HEK293 (cell line): ENCODE data around the gene RIMKLB.

Experiments used
- CTCF ChIA-PET: fragments of 350-600 bp; formaldehyde crosslinking; extraction: SDS; loops from one replicate; lab custom pipeline; 2021; ENCODE audit warnings: antibody characterized with exemption; lab: Yijun Ruan, JAX
- POLR2A ChIA-PET: fragments of 300-600 bp; formaldehyde crosslinking; extraction: SDS; loops from one replicate; lab custom pipeline; 2020; ENCODE audit warnings: antibody characterized with exemption, inconsistent platforms; lab: Yijun Ruan, JAX
- H3K27ac ChIP-seq: fragments of 200-500 bp; sonication (Bioruptor generic); 2 replicates; pipeline ENCODE4 v1.5.1; 2014; ENCODE audit warnings: low read depth, low read length, control low read depth, inconsistent platforms; ENCODE audit errors: extremely low read depth
- H3K36me3 ChIP-seq, 2 experiments: fragments of 200-500 bp in 1 of 2; sonication (Bioruptor generic) in 1 of 2; 1 replicate in 1 of 2; 2 replicates in 1 of 2; pipeline ENCODE4 v1.5.1; 2014 to 2017; ENCODE audit warnings: inconsistent platforms in 2 of 2, low read length in 2 of 2; ENCODE audit not compliant: control insufficient read depth in 2 of 2, insufficient read depth in 1 of 2
- H3K4me1 ChIP-seq: fragments of 200-500 bp; sonication (Bioruptor generic); 2 replicates; pipeline ENCODE4 v1.5.1; 2014; ENCODE audit warnings: mild to moderate bottlenecking, low read length, inconsistent platforms; ENCODE audit not compliant: control insufficient read depth, insufficient read depth
- H3K4me3 ChIP-seq: 2 replicates; pipeline ENCODE4 v1.5.1; 2011; ENCODE audit warnings: low read depth, mild to moderate bottlenecking, control low read depth, low read length, moderate library complexity
- H3K9me3 ChIP-seq: fragments of 200-500 bp; sonication (Bioruptor generic); 2 replicates; pipeline ENCODE4 v1.5.1; 2014; ENCODE audit warnings: low read depth, low read length, inconsistent platforms; ENCODE audit not compliant: control insufficient read depth, insufficient read depth
- GFI1B ChIP-seq: fragments of 450-650 bp; formaldehyde crosslinking; IDR thresholded peaks from 2 replicates; pipeline ENCODE4 v1.5.1; 2016; ENCODE audit warnings: missing biosample characterization, missing genetic modification characterization
- HOXA7 ChIP-seq: sonication (generic); formaldehyde crosslinking; IDR thresholded peaks from 2 replicates; pipeline ENCODE4 v1.8.1; 2022; ENCODE audit warnings: missing genetic modification reagents, borderline replicate concordance
- KLF10 ChIP-seq: fragments of 450-650 bp; IDR thresholded peaks from 2 replicates; pipeline ENCODE4 v1.5.1; 2018; ENCODE audit warnings: missing biosample characterization, mild to moderate bottlenecking, missing genetic modification characterization
- KLF16 ChIP-seq: fragments of 450-650 bp; formaldehyde crosslinking; IDR thresholded peaks from 2 replicates; pipeline ENCODE4 v1.5.1; 2017; ENCODE audit warnings: missing biosample characterization, missing genetic modification characterization
- MZF1 ChIP-seq: fragments of 450-650 bp; formaldehyde crosslinking; IDR thresholded peaks from 2 replicates; pipeline ENCODE4 v1.5.1; 2017; ENCODE audit warnings: missing biosample characterization, missing genetic modification characterization, borderline replicate concordance
- OVOL3 ChIP-seq: fragments of 450-650 bp; formaldehyde crosslinking; IDR thresholded peaks from 2 replicates; pipeline ENCODE4 v1.5.1; 2016; ENCODE audit warnings: missing biosample characterization, missing genetic modification characterization
- SCRT1 ChIP-seq: fragments of 450-650 bp; formaldehyde crosslinking; IDR thresholded peaks from 2 replicates; pipeline ENCODE4 v1.5.1; 2016; ENCODE audit warnings: missing biosample characterization, missing genetic modification characterization, borderline replicate concordance
- WT1 ChIP-seq: fragments of 450-650 bp; formaldehyde crosslinking; IDR thresholded peaks from 2 replicates; pipeline ENCODE4 v1.5.1; 2016; ENCODE audit warnings: missing biosample characterization, missing genetic modification characterization
- ZNF140 ChIP-seq: fragments of 450-650 bp; formaldehyde crosslinking; IDR thresholded peaks from 2 replicates; pipeline ENCODE4 v1.5.1; 2016; ENCODE audit warnings: missing biosample characterization, missing genetic modification characterization
- ZNF223 ChIP-seq: fragments of 450-650 bp; formaldehyde crosslinking; IDR thresholded peaks from 2 replicates; pipeline ENCODE4 v1.5.1; 2016; ENCODE audit warnings: missing biosample characterization, missing genetic modification characterization
- ZNF404 ChIP-seq: fragments of 450-650 bp; formaldehyde crosslinking; IDR thresholded peaks from 2 replicates; pipeline ENCODE4 v1.5.1; 2017; ENCODE audit warnings: missing biosample characterization, missing genetic modification characterization
- ZNF473 ChIP-seq: fragments of 450-650 bp; formaldehyde crosslinking; IDR thresholded peaks from 2 replicates; pipeline ENCODE4 v1.5.1; 2017; ENCODE audit warnings: missing biosample characterization, missing genetic modification characterization
- ZNF514 ChIP-seq: fragments of 450-650 bp; formaldehyde crosslinking; IDR thresholded peaks from 2 replicates; pipeline ENCODE4 v1.5.1; 2016; ENCODE audit warnings: missing biosample characterization, missing genetic modification characterization
- ZNF530 ChIP-seq: fragments of 450-650 bp; formaldehyde crosslinking; IDR thresholded peaks from 2 replicates; pipeline ENCODE4 v1.5.1; 2016; ENCODE audit warnings: low read depth, missing biosample characterization, missing genetic modification characterization
- ZNF544 ChIP-seq: fragments of 450-650 bp; formaldehyde crosslinking; IDR thresholded peaks from 2 replicates; pipeline ENCODE4 v1.5.0; 2017; ENCODE audit warnings: missing biosample characterization, missing genetic modification characterization
- ZNF549 ChIP-seq: fragments of 450-650 bp; IDR thresholded peaks from 2 replicates; pipeline ENCODE4 v1.5.1; 2018; ENCODE audit warnings: missing biosample characterization, missing genetic modification characterization, mild to moderate bottlenecking, inconsistent platforms, moderate library complexity
- ZNF561 ChIP-seq: fragments of 450-650 bp; IDR thresholded peaks from 2 replicates; pipeline ENCODE4 v1.5.1; 2018; ENCODE audit warnings: missing biosample characterization, missing genetic modification characterization, borderline replicate concordance
- ZNF610 ChIP-seq: fragments of 450-650 bp; formaldehyde crosslinking; IDR thresholded peaks from 2 replicates; pipeline ENCODE4 v1.5.1; 2016; ENCODE audit warnings: missing biosample characterization, missing genetic modification characterization, borderline replicate concordance
- ZNF654 ChIP-seq: fragments of 450-650 bp; formaldehyde crosslinking; IDR thresholded peaks from 2 replicates; pipeline ENCODE4 v1.5.1; 2016; ENCODE audit warnings: low read depth, missing biosample characterization, missing genetic modification characterization
- ZNF664 ChIP-seq: fragments of 450-650 bp; formaldehyde crosslinking; IDR thresholded peaks from 2 replicates; pipeline ENCODE4 v1.5.1; 2016; ENCODE audit warnings: missing biosample characterization, missing genetic modification characterization
- ZNF76 ChIP-seq: fragments of 450-650 bp; formaldehyde crosslinking; IDR thresholded peaks from 2 replicates; pipeline ENCODE4; 2016; ENCODE audit warnings: low read depth, missing biosample characterization, missing genetic modification characterization, borderline replicate concordance
- ZNF776 ChIP-seq: fragments of 450-650 bp; formaldehyde crosslinking; IDR thresholded peaks from 2 replicates; pipeline ENCODE4 v1.5.0; 2017; ENCODE audit warnings: missing biosample characterization, missing genetic modification characterization, borderline replicate concordance
- ZNF792 ChIP-seq: fragments of 450-650 bp; formaldehyde crosslinking; IDR thresholded peaks from 2 replicates; pipeline ENCODE4 v1.5.1; 2016; ENCODE audit warnings: missing biosample characterization, missing genetic modification characterization
- TF ChIP-seq, protein P1 (sequence below): fragments of 450-650 bp; formaldehyde crosslinking; IDR thresholded peaks from 2 replicates; pipeline ENCODE4 v1.5.1; 2016; ENCODE audit warnings: missing biosample characterization, missing genetic modification characterization, borderline replicate concordance
- TF ChIP-seq, protein P2 (sequence below): fragments of 450-650 bp; formaldehyde crosslinking; IDR thresholded peaks from 2 replicates; pipeline ENCODE4 v1.5.1; 2016; ENCODE audit warnings: missing biosample characterization, missing genetic modification characterization
- TF ChIP-seq, protein P3 (sequence below): fragments of 450-650 bp; formaldehyde crosslinking; IDR thresholded peaks from 2 replicates; pipeline ENCODE4 v1.5.1; 2017; ENCODE audit warnings: missing biosample characterization, missing genetic modification characterization
- TF ChIP-seq, protein P4 (sequence below): fragments of 450-650 bp; formaldehyde crosslinking; IDR thresholded peaks from 2 replicates; pipeline ENCODE4 v1.5.1; 2016; ENCODE audit warnings: missing biosample characterization, missing genetic modification characterization

The RIMKLB gene

DNA sequence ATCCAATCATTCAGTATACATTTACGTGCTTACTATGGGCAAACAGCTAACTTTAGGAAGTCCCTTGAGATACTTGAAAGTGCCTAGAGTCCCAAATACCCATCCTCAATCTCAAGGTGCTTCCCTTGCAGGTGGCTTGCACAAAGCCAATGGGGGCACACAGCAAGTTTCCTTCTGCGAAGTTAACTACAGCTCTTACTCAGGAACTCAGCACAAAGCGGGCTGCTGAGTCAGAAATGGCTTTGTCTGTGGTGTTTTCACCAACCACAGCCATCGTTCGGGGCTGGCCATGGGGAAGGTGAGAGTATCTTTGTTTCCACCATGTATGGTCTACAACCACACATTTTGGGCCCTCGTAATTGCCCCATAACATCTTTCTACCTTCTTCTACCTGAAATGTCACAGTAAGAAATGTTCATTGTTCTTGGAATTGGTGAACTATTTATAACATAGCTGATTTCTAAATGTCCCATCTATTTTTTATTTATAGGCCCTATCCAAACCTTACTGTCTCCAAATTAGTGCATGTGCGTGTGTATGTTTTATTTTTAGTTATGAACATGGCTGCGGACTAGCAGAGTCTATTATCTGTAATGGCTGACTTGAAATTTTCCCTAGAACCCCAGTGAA, 49.1 kb upstream of the RIMKLB start:
- Histone ChIP-seq H3K4me3 (no peak overlapping the region), H3K36me3 (no peaks in the 10 kb centered on the region), H3K4me1 (no peaks in the 10 kb centered on the region), H3K9me3 (no peaks in the 10 kb centered on the region), H3K27ac (no peak overlapping the region)
- TF ChIP-seq ZNF544 (no peak), KLF10 (tag by site-specific recombination) (no peak), HOXA7 (no peak), ZNF530 (tag by site-specific recombination) (no peak), WT1 (tag by site-specific recombination) (no peak), ZNF76 (tag by site-specific recombination) (no peak), ZNF404 (no peak), ZNF514 (tag by site-specific recombination) (no peak), MZF1 (tag by site-specific recombination) (no peak), ZNF561 (no peak)
- TF ChIP-seq, protein P1, sequence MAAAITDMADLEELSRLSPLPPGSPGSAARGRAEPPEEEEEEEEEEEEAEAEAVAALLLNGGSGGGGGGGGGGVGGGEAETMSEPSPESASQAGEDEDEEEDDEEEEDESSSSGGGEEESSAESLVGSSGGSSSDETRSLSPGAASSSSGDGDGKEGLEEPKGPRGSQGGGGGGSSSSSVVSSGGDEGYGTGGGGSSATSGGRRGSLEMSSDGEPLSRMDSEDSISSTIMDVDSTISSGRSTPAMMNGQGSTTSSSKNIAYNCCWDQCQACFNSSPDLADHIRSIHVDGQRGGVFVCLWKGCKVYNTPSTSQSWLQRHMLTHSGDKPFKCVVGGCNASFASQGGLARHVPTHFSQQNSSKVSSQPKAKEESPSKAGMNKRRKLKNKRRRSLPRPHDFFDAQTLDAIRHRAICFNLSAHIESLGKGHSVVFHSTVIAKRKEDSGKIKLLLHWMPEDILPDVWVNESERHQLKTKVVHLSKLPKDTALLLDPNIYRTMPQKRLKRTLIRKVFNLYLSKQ (tag by site-specific recombination): no peak
- POLR2A ChIA-PET: no interaction called here
- CTCF ChIA-PET: interaction anchor here (1.4 to 2.3 kb wide), 2 partner anchors 8 to 242 kb away, joined by 3 to 11 read pairs; no protein-coding TSS in a partner anchor

DNA sequence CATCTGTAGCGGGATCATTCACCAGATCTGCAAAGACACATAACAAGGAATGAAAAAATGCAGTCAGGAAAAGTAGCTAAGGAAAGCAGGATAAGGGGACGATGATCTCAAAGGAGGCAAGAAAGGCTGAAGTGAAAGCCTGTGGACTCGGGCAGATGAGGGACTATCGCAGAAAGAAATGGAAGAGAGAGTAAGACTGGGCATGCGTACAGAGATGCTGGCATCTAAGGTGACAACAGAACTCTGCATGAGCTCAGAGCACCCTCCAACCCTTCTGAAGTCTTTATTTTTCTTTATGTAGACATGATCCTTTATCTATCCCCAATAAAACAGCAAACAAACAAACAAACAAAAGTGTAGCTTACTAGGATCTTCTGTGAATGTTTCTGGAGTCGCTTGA, 42.4 kb upstream of the RIMKLB start:
- Histone ChIP-seq H3K4me3 (no peak overlapping the region), H3K9me3 (no peaks in the 10 kb centered on the region), H3K36me3 (no peaks in the 10 kb centered on the region), H3K27ac (no peak overlapping the region), H3K4me1 (no peaks in the 10 kb centered on the region)
- ChIA-PET POLR2A (no interaction called here), CTCF (interaction anchor here (0.8 to 1.4 kb wide), 5 partner anchors 26 to 383 kb away, joined by 3 to 7 read pairs (median 5); no protein-coding TSS in a partner anchor)
- no peak for TF ChIP-seq GFI1B (tag by site-specific recombination)
- TF ChIP-seq, protein P2, sequence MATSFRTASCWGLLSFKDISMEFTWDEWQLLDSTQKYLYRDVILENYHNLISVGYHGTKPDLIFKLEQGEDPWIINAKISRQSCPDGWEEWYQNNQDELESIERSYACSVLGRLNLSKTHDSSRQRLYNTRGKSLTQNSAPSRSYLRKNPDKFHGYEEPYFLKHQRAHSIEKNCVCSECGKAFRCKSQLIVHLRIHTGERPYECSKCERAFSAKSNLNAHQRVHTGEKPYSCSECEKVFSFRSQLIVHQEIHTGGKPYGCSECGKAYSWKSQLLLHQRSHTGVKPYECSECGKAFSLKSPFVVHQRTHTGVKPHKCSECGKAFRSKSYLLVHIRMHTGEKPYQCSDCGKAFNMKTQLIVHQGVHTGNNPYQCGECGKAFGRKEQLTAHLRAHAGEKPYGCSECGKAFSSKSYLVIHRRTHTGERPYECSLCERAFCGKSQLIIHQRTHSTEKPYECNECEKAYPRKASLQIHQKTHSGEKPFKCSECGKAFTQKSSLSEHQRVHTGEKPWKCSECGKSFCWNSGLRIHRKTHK (tag by site-specific recombination): no peak
- no peak for TF ChIP-seq ZNF776 (tag by site-specific recombination)
- TF ChIP-seq ZNF223 (tag by site-specific recombination): no peak
- TF ChIP-seq ZNF549: no peak
- TF ChIP-seq ZNF792: no peak
- no peak for TF ChIP-seq KLF16 (tag by site-specific recombination)
- no peak for TF ChIP-seq ZNF140 (tag by site-specific recombination)
- TF ChIP-seq SCRT1 (tag by site-specific recombination): no peak
- TF ChIP-seq, protein P3, sequence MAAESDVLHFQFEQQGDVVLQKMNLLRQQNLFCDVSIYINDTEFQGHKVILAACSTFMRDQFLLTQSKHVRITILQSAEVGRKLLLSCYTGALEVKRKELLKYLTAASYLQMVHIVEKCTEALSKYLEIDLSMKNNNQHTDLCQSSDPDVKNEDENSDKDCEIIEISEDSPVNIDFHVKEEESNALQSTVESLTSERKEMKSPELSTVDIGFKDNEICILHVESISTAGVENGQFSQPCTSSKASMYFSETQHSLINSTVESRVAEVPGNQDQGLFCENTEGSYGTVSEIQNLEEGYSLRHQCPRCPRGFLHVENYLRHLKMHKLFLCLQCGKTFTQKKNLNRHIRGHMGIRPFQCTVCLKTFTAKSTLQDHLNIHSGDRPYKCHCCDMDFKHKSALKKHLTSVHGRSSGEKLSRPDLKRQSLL (tag by site-specific recombination): no peak
- TF ChIP-seq, protein P1 (tag by site-specific recombination): no peak
- no peak for TF ChIP-seq OVOL3 (tag by site-specific recombination)
- TF ChIP-seq, protein P4, sequence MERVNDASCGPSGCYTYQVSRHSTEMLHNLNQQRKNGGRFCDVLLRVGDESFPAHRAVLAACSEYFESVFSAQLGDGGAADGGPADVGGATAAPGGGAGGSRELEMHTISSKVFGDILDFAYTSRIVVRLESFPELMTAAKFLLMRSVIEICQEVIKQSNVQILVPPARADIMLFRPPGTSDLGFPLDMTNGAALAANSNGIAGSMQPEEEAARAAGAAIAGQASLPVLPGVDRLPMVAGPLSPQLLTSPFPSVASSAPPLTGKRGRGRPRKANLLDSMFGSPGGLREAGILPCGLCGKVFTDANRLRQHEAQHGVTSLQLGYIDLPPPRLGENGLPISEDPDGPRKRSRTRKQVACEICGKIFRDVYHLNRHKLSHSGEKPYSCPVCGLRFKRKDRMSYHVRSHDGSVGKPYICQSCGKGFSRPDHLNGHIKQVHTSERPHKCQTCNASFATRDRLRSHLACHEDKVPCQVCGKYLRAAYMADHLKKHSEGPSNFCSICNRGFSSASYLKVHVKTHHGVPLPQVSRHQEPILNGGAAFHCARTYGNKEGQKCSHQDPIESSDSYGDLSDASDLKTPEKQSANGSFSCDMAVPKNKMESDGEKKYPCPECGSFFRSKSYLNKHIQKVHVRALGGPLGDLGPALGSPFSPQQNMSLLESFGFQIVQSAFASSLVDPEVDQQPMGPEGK (tag by site-specific recombination): no peak
- no peak for TF ChIP-seq ZNF514 (tag by site-specific recombination)
- no peak for TF ChIP-seq ZNF664 (tag by site-specific recombination)
- TF ChIP-seq ZNF654 (tag by site-specific recombination): no peak
- TF ChIP-seq ZNF473 (tag by site-specific recombination): no peak
- no peak for TF ChIP-seq ZNF610 (tag by site-specific recombination)
- TF ChIP-seq, all 188 proteins: peak for 0
